GM21528 (cell line): ENCODE data around the gene PTPRD.
"Not testable (repeated sequence)": the region's sequence is repeated elsewhere in the genome, so short reads cannot be mapped to it uniquely, and the experiment has no call there.

Experiments used
- ATAC-seq: cut with Tn5 transposase; IDR thresholded peaks from one replicate; pipeline ENCODE4 v1.9.1; 2021; ENCODE audit warnings: mild to moderate bottlenecking, moderate library complexity; ENCODE audit not compliant: unreplicated experiment, low FRiP score

The PTPRD gene

GRCh38 chr9:9108641-9109040 is 1504.2 kb downstream of the PTPRD start:
- no peak for ATAC-seq

DNA sequence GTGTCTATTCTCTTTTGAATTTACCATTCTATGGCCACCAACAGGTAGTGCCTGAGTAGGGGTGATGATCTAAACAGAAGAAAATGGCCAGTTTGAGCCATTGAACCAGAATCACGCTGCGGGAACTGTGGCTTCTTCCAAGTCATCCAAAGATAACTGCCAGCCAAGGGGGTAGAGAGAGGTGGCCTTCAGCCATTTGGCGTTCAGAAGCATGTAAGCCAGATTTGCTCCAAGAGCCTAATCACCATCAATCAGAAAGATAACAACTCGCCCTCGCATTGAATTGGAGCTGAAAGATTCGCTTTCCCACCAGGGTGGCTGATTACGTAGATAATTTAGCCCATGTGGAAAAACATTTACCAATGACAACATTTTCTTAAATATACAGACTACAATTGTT is 1510.5 kb downstream of the PTPRD start:
- ATAC-seq: no peak

DNA sequence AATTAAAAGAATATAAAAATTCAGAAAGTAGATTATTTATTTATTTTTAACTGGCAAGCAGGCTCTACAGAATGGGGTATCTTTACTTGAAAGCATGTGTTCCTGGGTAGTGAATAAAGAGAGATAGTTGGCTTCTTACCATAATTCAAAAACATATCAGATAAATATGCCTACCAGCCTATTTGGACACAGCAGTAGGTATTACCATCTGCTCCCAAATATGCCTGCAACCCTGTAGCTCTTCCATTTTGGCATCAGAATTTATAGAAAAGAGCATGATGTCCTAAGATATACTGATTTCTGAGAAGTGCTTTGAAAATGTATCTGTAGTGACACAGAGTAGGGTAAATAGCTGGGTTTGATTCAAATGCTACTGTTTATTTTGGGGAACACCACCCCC is 1512.7 kb downstream of the PTPRD start:
- ATAC-seq: no peak

GRCh38 chr9:9099646-9100045 is 1513.2 kb downstream of the PTPRD start:
- no peak for ATAC-seq

- not testable (repeated sequence) for ATAC-seq
Measured at GRCh38 chr9:9097254-9097653, 1515.5 kb downstream of the PTPRD start.

- ATAC-seq: no peak
Measured at GRCh38 chr9:9091387-9091786, 1521.4 kb downstream of the PTPRD start.

GRCh38 chr9:9079473-9079872 is 1533.3 kb downstream of the PTPRD start:
- no peak for ATAC-seq

DNA sequence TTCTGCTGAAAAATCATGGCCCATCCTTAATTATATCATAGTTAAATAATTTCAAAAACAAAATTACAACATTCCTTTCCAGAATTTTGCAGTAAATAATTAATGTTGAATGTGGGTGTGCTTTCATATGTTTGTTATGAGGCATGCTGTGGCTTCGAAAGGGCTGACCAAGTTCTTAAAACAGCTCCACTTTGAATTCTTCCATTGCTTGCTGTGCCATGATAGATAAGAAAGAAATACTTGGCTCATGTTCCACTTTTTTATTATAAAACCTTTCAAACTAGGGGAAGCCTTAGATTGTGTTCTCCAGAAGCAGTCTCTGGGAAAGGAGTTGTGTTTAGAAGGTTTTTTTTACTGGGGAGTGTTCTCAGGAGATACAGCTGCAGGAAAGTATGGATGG is 1534.5 kb downstream of the PTPRD start:
- ATAC-seq: no peak

GRCh38 chr9:9061627-9062026 is 1551.2 kb downstream of the PTPRD start:
- no peak for ATAC-seq

GRCh38 chr9:9054354-9054992 is 1558.3 kb downstream of the PTPRD start:
- no peak for ATAC-seq

DNA sequence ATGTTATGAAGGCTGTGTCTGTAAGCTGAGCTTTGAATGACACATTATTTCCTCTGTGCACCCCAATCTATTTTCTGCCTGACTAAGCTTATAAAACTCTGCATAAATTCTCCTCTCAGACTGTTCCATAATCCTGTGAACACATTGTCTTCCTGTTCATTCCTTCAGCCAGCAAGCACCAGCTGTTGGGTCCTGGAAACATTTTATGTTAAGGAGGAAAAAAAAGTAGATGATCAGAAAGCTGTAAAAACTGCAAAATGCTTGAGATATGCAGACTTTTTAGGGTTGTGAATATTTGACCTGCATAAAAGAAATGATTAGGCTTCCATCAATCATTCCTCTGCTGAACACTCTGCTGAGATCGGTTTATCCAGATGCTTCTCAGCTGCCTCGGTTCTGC is 1567.2 kb downstream of the PTPRD start:
- no peak for ATAC-seq

DNA sequence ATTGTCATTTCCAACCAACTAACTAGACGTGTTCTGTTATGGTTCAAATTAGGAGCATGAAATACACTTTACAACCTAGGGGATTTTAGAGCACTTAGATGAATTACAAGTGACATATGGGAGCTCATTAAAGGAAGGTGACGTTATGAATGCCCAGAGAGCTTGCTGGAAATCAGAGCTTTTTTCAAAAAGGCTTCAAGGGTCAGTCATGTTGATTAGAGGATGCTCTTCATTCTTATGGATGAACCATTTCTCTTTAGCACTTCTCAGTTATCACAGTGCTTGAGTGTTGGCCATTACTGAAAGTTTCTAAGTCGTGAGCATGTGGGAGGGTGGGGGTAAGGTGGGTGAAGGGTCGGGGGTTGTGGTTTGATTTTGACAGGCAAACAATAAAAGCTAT is 1567.7 kb downstream of the PTPRD start:
- no peak for ATAC-seq

- ATAC-seq: not testable (repeated sequence)
Measured at GRCh38 chr9:9043788-9044187, 1569.0 kb downstream of the PTPRD start.

- no peak for ATAC-seq
Measured at GRCh38 chr9:9041756-9042155, 1571.0 kb downstream of the PTPRD start.

DNA sequence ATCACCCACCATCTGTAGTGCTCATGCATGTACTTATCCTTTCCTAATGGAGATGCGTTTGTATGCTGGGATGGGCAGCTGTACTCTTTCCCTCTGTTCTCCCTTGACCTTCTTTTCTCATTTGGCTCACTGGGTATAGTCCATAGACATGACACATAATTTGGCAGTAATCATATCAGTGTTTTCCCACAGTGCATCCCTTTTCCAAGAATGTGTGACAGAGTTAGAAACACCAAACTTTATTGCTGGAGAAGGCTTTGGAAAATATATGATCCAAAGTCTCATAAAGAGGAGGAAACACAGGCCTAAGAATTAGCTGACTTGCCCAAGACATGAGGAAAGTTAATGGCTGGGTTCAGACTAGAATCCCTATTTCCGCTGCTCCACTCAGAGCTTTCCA is 1579.8 kb downstream of the PTPRD start:
- no peak for ATAC-seq

DNA sequence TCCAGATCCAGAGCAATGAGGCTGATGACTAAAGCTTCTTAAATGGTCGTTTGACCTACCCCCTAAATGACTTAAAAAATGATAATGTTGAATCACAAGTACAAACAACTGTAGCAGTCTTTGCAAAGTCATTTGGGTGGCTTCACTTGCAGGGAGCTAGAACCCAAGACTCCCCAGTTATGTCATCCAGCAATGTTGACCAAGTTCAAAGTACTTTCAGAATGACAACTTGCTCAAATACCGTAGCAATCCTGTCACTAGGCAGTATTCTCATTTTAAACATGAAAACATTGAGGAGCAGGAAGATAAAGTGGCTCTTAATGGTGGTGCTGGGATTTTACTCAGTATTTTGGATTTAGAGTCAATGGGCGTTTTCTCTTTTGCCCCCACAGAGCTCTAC is 1596.2 kb downstream of the PTPRD start:
- ATAC-seq: no peak

- no peak for ATAC-seq
Measured at GRCh38 chr9:9004810-9005209, 1608.0 kb downstream of the PTPRD start.

GRCh38 chr9:9002826-9003583 is 1609.8 kb downstream of the PTPRD start:
- no peak for ATAC-seq

GRCh38 chr9:8980496-8981013 is 1632.2 kb downstream of the PTPRD start:
- no peak for ATAC-seq

GRCh38 chr9:8978334-8978733 is 1634.5 kb downstream of the PTPRD start:
- ATAC-seq: no peak

DNA sequence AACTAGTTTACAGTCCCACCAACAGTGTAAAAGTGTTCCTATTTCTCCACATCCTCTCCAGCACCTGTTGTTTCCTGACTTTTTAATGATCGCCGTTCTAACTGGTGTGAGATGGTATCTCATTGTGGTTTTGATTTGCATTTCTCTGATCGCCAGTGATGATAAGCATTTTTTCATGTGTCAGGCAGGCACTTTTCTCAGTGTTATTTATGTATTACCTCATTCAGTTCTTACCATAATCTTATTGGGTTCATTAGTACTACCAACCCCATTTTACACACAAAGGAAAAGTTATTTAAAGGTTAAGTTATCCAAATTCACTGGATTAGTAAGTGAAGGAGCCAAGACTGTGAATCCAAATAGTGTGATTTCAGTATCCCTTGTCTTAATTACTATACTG is 1644.5 kb downstream of the PTPRD start:
- not testable (repeated sequence) for ATAC-seq

DNA sequence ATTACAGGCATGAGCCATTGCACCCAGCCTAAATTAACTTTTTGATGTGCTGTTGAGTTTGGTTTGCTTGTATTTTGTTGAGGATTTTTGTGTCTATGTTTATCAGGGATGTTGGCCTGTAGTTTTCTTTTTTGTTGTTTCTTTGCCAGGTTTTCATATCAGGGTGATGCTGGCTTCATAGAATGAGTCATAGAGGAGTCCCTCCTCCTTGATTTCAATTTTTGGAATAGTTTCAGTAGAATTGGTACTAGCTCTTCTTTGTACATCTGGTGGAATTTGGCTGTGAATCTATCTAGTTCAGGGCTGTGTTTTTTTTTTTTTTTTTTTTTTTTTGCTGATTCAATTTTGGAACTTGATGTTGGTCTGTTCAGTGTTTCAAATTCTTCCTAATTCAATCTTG is 1648.9 kb downstream of the PTPRD start:
- no peak for ATAC-seq
